ENCODE data around the gene CCDC97. TPM values are rescaled to one million over a fixed set of nuclear protein-coding genes. Genes with fewer than 3 reads are reported as not detected.

The CCDC97 gene
- total RNA-seq, 1 experiment from 2014 or later: 39.4 TPM

- Histone ChIP-seq H3K79me1 (ENCODE audit: insufficient read depth, low read depth, low read length, poor library complexity, severe bottlenecking) (no peaks in the 10 kb centered on the region), H3K18ac (ENCODE audit: insufficient read length, low read depth, low read length) (no peak overlapping the region), H4K20me1 (ENCODE audit: control insufficient read depth, insufficient read depth, insufficient read length) (no peaks in the 10 kb centered on the region), H3T11ph (ENCODE audit: low read length) (no peak overlapping the region), H2AK5ac (ENCODE audit: insufficient read length, low read length) (no peak overlapping the region), H3K56ac (ENCODE audit: insufficient read length, low read depth, low read length) (no peak overlapping the region), H4K5ac (ENCODE audit: insufficient read length, low read depth, low read length) (no peak overlapping the region), H3K79me2 (ENCODE audit: insufficient read depth, low read length) (no peaks in the 10 kb centered on the region), H2BK120ac (ENCODE audit: low read depth, low read length, poor library complexity, severe bottlenecking) (no peak overlapping the region), H4K91ac (ENCODE audit: insufficient read length, low read depth, low read length) (no peak overlapping the region), H2BK20ac (ENCODE audit: low read depth, low read length, poor library complexity, severe bottlenecking) (no peak overlapping the region), H3K4me2 (ENCODE audit: insufficient read depth, insufficient read length, low read length) (no peak overlapping the region), H2BK15ac (ENCODE audit: low read depth, low read length) (no peak overlapping the region), H4K8ac (replicated peaks; ENCODE audit: insufficient read length, low read depth, low read length) (no peak overlapping the region), H3K4ac (ENCODE audit: low read depth, low read length) (no peak overlapping the region), H3K23ac (ENCODE audit: insufficient read length, low read depth, low read length) (no peak overlapping the region), H3K23me2 (ENCODE audit: insufficient read length, low read depth, low read length, poor library complexity, severe bottlenecking) (peaks cover 14% of the 10 kb centered on the region), H2BK5ac (ENCODE audit: insufficient read length, low read length) (no peak overlapping the region), H3K9me3 (ENCODE audit: control insufficient read depth, low read depth, low read length) (no peaks in the 10 kb centered on the region), H3K9ac (ENCODE audit: extremely low read depth, insufficient read length, low read length) (no peak overlapping the region), H3K27me3 (ENCODE audit: insufficient read depth, low read length) (no peaks in the 10 kb centered on the region), H2BK12ac (ENCODE audit: insufficient read length, low read depth, low read length) (no peak overlapping the region), H3K4me1 (ENCODE audit: insufficient read depth, low read length) (peaks cover 10% of the 10 kb centered on the region; the same call in 1 of the 2 replicates), H3K14ac (ENCODE audit: insufficient read depth, low read length) (no peak overlapping the region), H2AFZ (ENCODE audit: low read length) (no peak overlapping the region), H3K27ac (ENCODE audit: insufficient read length, low read depth, low read length) (no peak overlapping the region)
- H3K9me3 Mint-ChIP-seq: no peaks in the 10 kb centered on the region; a peak in 1 of 5 replicates
- peak; percentile 92 for DNase-seq
- peaks cover 15 to 55% (median 47%) of the 10 kb centered on the region in 3 experiments for H3K36me3 Mint-ChIP-seq (ENCODE audit: insufficient read depth in 1 of 3, low read depth in 3 of 3)
- H3K27me3 Mint-ChIP-seq (ENCODE audit: low read depth): peaks cover 1% of the 10 kb centered on the region; the same call in 1 of the 2 replicates
- H3K4me3 Mint-ChIP-seq: no peak overlapping the region; a peak in 1 of 5 replicates
- H3K27ac Mint-ChIP-seq: 0 out of 7 replicates have a peak overlapping the region, but pooled peaks of 1 of the 3 experiments have one; percentile 28
- peaks cover 38 to 41% of the 10 kb centered on the region in 2 experiments for H3K4me1 Mint-ChIP-seq
- WGBS (ENCODE audit: extremely low coverage, insufficient read length, low lambda C conversion rate): no CpG with 5 or more reads among the region's 10 CpGs
- TF ChIP-seq, protein P1, sequence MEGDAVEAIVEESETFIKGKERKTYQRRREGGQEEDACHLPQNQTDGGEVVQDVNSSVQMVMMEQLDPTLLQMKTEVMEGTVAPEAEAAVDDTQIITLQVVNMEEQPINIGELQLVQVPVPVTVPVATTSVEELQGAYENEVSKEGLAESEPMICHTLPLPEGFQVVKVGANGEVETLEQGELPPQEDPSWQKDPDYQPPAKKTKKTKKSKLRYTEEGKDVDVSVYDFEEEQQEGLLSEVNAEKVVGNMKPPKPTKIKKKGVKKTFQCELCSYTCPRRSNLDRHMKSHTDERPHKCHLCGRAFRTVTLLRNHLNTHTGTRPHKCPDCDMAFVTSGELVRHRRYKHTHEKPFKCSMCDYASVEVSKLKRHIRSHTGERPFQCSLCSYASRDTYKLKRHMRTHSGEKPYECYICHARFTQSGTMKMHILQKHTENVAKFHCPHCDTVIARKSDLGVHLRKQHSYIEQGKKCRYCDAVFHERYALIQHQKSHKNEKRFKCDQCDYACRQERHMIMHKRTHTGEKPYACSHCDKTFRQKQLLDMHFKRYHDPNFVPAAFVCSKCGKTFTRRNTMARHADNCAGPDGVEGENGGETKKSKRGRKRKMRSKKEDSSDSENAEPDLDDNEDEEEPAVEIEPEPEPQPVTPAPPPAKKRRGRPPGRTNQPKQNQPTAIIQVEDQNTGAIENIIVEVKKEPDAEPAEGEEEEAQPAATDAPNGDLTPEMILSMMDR (conservative IDR thresholded peaks at IDR 0.05): peak; percentile 77
Measured at GRCh38 chr19:41321600-41322270, 11.8 kb downstream of the CCDC97 start.

All from H9 (cell line).